ENCODE data around the gene WDR73. TPM values are rescaled to one million over a fixed set of nuclear protein-coding genes. Genes with fewer than 3 reads are reported as not detected.

WDR73 gene
- total and polyA plus RNA-seq, 10 of the 15 experiments (the other 5 are each of a cell fraction or from before 2014, with no cell fraction given): 4.4 to 25.6 (median 16.3) TPM

DNA sequence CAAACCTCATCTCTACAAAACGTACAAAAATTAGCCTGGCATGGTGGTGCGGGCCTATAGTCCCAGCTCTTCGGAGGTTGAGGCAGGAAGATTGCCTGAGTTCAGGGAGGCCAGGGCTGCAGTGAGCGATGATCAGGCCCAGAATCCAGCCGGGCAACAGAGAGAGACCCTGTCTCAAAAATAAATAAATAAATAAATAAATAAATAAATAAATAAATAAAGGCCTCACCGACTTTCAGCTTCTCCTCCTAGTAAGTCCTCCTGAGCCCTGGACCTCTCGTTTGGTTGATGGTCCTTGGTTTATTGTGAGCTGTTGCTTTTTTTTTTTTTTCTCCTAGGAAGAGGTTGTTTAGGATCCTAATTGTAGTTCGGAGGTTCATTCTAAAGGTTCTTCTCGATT lies 25.1 kb downstream of the WDR73 start:
- ATAC-seq (no peak), FAIRE-seq (no peak), DNase-seq (ENCODE audit: low read depth, low spot score) (no peak)
- no peak overlapping the region for H3K4me3 ChIP-seq
- H3K36me3 ChIP-seq (ENCODE audit: control insufficient read depth in 2 of 2, insufficient read depth in 2 of 2, low read length in 1 of 2): no peaks in the 10 kb centered on the region
- intact Hi-C loops (cut with micrococcal nuclease; ENCODE audit: unreplicated experiment): no loop called here
- no peaks in the 10 kb centered on the region; the same call in 1 of the 2 replicates for H3K79me2 ChIP-seq (ENCODE audit: control insufficient read depth, insufficient read depth, low read length)
- CTCF ChIA-PET: interaction anchor here (1.9 to 2.2 kb wide), 2 partner anchors 24 to 78 kb away, joined by 6 to 10 read pairs; no protein-coding TSS in a partner anchor
- no peak overlapping the region for H3K4me2 ChIP-seq (ENCODE audit: control insufficient read depth, insufficient read depth)
- H3K4me1 ChIP-seq (ENCODE audit: control insufficient read depth, insufficient read depth, low read length): peaks cover 9% of the 10 kb centered on the region
- 78% methylated on average over 9 of the region's 9 CpGs for WGBS (ENCODE audit: insufficient coverage, insufficient replicate concordance, low lambda C conversion rate, missing lambda C conversion rate)
- no peaks in the 10 kb centered on the region for H4K20me1 ChIP-seq (ENCODE audit: control insufficient read depth, insufficient read depth)
- SMC1A ChIA-PET (ENCODE audit: uncharacterized antibody, unreplicated experiment): interaction anchor here (0.6 to 4.3 kb wide), 3 partner anchors 25 to 148 kb away, joined by 3 to 22 read pairs (median 3); no protein-coding TSS in a partner anchor
- no peaks in the 10 kb centered on the region for H3K27me3 ChIP-seq (replicated peaks in 1 of 2; ENCODE audit: control insufficient read depth in 2 of 2, insufficient read depth in 2 of 2, low read length in 1 of 2)
- RAD21 ChIA-PET (ENCODE audit: unreplicated experiment): no interaction called here
- in situ Hi-C loops (cut with MboI): no loop called here
- no peak overlapping the region for H2AFZ ChIP-seq (ENCODE audit: control insufficient read depth, low read depth, low read length)
- H3K9ac ChIP-seq (ENCODE audit: control insufficient read depth, insufficient read depth, low read length): no peak overlapping the region
- POLR2A ChIA-PET: interaction anchor here (1.3 kb wide), 1 partner anchor 194 kb away, joined by 3 read pairs; no protein-coding TSS in a partner anchor
- H3K9me3 ChIP-seq (replicated peaks; ENCODE audit: control insufficient read depth, insufficient read depth, low read length): no peaks in the 10 kb centered on the region
- BruUV-seq (replicated peaks): no TSS peak
- no peak for TF ChIP-seq BMI1 (IDR thresholded peaks at IDR 0.05; ENCODE audit: borderline replicate concordance)
- TF ChIP-seq POU2F2 (IDR thresholded peaks at IDR 0.05; ENCODE audit: borderline replicate concordance, low read depth, low read length): no peak
- TF ChIP-seq, protein P1, sequence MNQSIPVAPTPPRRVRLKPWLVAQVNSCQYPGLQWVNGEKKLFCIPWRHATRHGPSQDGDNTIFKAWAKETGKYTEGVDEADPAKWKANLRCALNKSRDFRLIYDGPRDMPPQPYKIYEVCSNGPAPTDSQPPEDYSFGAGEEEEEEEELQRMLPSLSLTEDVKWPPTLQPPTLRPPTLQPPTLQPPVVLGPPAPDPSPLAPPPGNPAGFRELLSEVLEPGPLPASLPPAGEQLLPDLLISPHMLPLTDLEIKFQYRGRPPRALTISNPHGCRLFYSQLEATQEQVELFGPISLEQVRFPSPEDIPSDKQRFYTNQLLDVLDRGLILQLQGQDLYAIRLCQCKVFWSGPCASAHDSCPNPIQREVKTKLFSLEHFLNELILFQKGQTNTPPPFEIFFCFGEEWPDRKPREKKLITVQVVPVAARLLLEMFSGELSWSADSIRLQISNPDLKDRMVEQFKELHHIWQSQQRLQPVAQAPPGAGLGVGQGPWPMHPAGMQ (IDR thresholded peaks at IDR 0.05; ENCODE audit: borderline replicate concordance): no peak
- TF ChIP-seq, protein P2, sequence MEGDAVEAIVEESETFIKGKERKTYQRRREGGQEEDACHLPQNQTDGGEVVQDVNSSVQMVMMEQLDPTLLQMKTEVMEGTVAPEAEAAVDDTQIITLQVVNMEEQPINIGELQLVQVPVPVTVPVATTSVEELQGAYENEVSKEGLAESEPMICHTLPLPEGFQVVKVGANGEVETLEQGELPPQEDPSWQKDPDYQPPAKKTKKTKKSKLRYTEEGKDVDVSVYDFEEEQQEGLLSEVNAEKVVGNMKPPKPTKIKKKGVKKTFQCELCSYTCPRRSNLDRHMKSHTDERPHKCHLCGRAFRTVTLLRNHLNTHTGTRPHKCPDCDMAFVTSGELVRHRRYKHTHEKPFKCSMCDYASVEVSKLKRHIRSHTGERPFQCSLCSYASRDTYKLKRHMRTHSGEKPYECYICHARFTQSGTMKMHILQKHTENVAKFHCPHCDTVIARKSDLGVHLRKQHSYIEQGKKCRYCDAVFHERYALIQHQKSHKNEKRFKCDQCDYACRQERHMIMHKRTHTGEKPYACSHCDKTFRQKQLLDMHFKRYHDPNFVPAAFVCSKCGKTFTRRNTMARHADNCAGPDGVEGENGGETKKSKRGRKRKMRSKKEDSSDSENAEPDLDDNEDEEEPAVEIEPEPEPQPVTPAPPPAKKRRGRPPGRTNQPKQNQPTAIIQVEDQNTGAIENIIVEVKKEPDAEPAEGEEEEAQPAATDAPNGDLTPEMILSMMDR (IDR thresholded peaks at IDR 0.05 in 2 of 3, conservative IDR thresholded peaks at IDR 0.05 in 1 of 3; ENCODE audit: control insufficient read depth in 2 of 3, extremely low read depth in 1 of 3, insufficient read depth in 1 of 3, low read depth in 3 of 3, low read length in 3 of 3): no peak
- TF ChIP-seq STAT1 (conservative IDR thresholded peaks at IDR 0.05): no peak
- TF ChIP-seq MTA2 (IDR thresholded peaks at IDR 0.05; ENCODE audit: low read depth): no peak
- TF ChIP-seq FOXM1 (IDR thresholded peaks at IDR 0.05; ENCODE audit: low read depth, low read length): no peak
- TF ChIP-seq REST (IDR thresholded peaks at IDR 0.05; ENCODE audit: low read depth, low read length): no peak
- no peak for TF ChIP-seq MYC (IDR thresholded peaks at IDR 0.05; ENCODE audit: insufficient read depth, insufficient read length, insufficient replicate concordance, low read length, severe bottlenecking)
- TF ChIP-seq ETV6 (conservative IDR thresholded peaks at IDR 0.05 in 1 of 2, IDR thresholded peaks at IDR 0.05 in 1 of 2; ENCODE audit: borderline replicate concordance in 1 of 2, low read depth in 1 of 2): no peak
- no peak for TF ChIP-seq KAT2A (conservative IDR thresholded peaks at IDR 0.05; ENCODE audit: control insufficient read depth, low read depth, low read length)
- TF ChIP-seq GATAD2B (conservative IDR thresholded peaks at IDR 0.05; ENCODE audit: low read depth): no peak
- H3K27ac ChIP-seq (ENCODE audit: control insufficient read depth, insufficient read depth): no peak overlapping the region
